CD4-positive, alpha-beta memory T cell (primary cell): ENCODE measurements around the gene EPHA5. TPM values are rescaled to one million over a fixed set of nuclear protein-coding genes. Genes with fewer than 3 reads are reported as not detected.
A peak's percentile ranks its signal among the peaks of the same experiment; 100 is the strongest.

Experiments
- CTCF ChIA-PET: fragments of 350-600 bp; sonication (Branson Sonifier 250); formaldehyde crosslinking; loops from one replicate; lab custom pipeline; 2021; ENCODE audit warnings: inconsistent platforms; ENCODE audit not compliant: partially characterized antibody; lab: Charles Lee
- POLR2A ChIA-PET: fragments of 350-600 bp; sonication (Branson Sonifier 250); formaldehyde crosslinking; loops from one replicate; lab custom pipeline; 2021; ENCODE audit not compliant: partially characterized antibody; lab: Charles Lee
- DNase-seq, 5 donors: peaks; one replicate each; pipeline versions ENCODE4 v3.0.0 to v3.0.0-alpha.2; 2020 to 2022; ENCODE audit warnings: mixed read lengths in 1 of 5
- H3K27ac ChIP-seq: one replicate; pipeline ENCODE4 v1.7.0; 2013; ENCODE audit warnings: low read depth, low read length
- H3K27me3 ChIP-seq: 2 replicates; pipeline ENCODE4 v1.7.0; 2013; ENCODE audit warnings: mild to moderate bottlenecking, low read length, moderate library complexity; ENCODE audit not compliant: insufficient read depth
- H3K36me3 ChIP-seq: 2 replicates; pipeline ENCODE4 v1.7.0; 2013; ENCODE audit warnings: mild to moderate bottlenecking, low read length, moderate library complexity; ENCODE audit not compliant: insufficient read depth
- H3K4me1 ChIP-seq: 2 replicates; pipeline ENCODE4 v1.7.0; 2013; ENCODE audit warnings: mild to moderate bottlenecking, low read length, moderate library complexity; ENCODE audit not compliant: insufficient read depth
- H3K4me3 ChIP-seq, 2 donors: one replicate each; pipeline ENCODE4 v1.7.0; 2013; ENCODE audit warnings: low read length in 2 of 2, mild to moderate bottlenecking in 1 of 2
- H3K9me3 ChIP-seq, 2 donors: one replicate each; pipeline ENCODE4 v1.7.0; 2013; ENCODE audit warnings: low read length in 2 of 2, control low read depth in 1 of 2; ENCODE audit not compliant: control insufficient read depth in 1 of 2
- H3K27ac Mint-ChIP-seq, 7 donors: one replicate each; pipeline ENCODE4 v1.8.0; 2020 to 2021; ENCODE audit warnings: mixed read lengths in 7 of 7, mild to moderate bottlenecking in 6 of 7, inconsistent platforms in 3 of 7, moderate library complexity in 3 of 7
- H3K27me3 Mint-ChIP-seq, 2 donors: one replicate each; pipeline ENCODE4 v1.8.0; 2020 to 2021; ENCODE audit warnings: mixed read lengths in 2 of 2
- H3K36me3 Mint-ChIP-seq, 2 donors: one replicate each; pipeline ENCODE4 v1.8.0; 2020 to 2021; ENCODE audit warnings: mixed read lengths in 2 of 2, inconsistent platforms in 1 of 2, mild to moderate bottlenecking in 1 of 2
- H3K4me1 Mint-ChIP-seq, 4 donors: one replicate each; pipeline ENCODE4 v1.8.0; 2020 to 2021; ENCODE audit warnings: mixed read lengths in 4 of 4, mild to moderate bottlenecking in 1 of 4
- H3K4me3 Mint-ChIP-seq, 8 donors: one replicate each; pipeline ENCODE4 v1.8.0; 2020 to 2021; ENCODE audit warnings: mixed read lengths in 8 of 8, mild to moderate bottlenecking in 7 of 8, moderate library complexity in 6 of 8, inconsistent platforms in 3 of 8
- H3K9me3 Mint-ChIP-seq, 8 donors: one replicate each; pipeline ENCODE4 v1.8.0; 2020 to 2021; ENCODE audit warnings: mixed read lengths in 8 of 8, mild to moderate bottlenecking in 5 of 8, inconsistent platforms in 3 of 8, moderate library complexity in 1 of 8
- intact Hi-C: fragments of 100-400 bp; cut with micrococcal nuclease; formaldehyde crosslinking; loops from one replicate; pipeline ENCODE4 v1.15.1; 2023
- polyA plus RNA-seq, 2 donors: library from polyadenylated mRNA; unstranded; fragments of 300-500 nt; fragmentation: Illumina TruSeq; gene quantifications; one replicate each; pipeline ENCODE4 v1.2.3, GENCODE V29; 2021
- total RNA-seq, 2 experiments: library from RNA; stranded (reverse); gene quantifications; one replicate each; pipeline ENCODE4 v1.2.3, GENCODE V29; 2021

The EPHA5 gene
- total RNA-seq (not detected), polyA plus RNA-seq (not detected)

- CTCF ChIA-PET: no interaction called here
- POLR2A ChIA-PET: no interaction called here
- intact Hi-C loops: no loop called here
- H3K9me3 ChIP-seq: no peaks in the 10 kb centered on the region
- Mint-ChIP-seq H3K27me3 (peaks cover 20 to 22% of the 10 kb centered on the region in 2 donors), H3K36me3 (no peaks in the 10 kb centered on the region), H3K4me3 (peak within 1 kb of the TSS in 2 of 8 donors; percentile 36 to 55), H3K27ac (no peak within 1 kb of the TSS), H3K4me1 (peaks cover 0 to 10% (median 2%) of the 10 kb centered on the region in 4 donors), H3K9me3 (peaks cover 0 to 27% (median 12%) of the 10 kb centered on the region in 8 donors)
- H3K27me3 ChIP-seq: no peaks in the 10 kb centered on the region
- no peaks in the 10 kb centered on the region for H3K4me1 ChIP-seq
- no peak within 1 kb of the TSS for H3K27ac ChIP-seq
- no peak within 1 kb of the TSS for H3K4me3 ChIP-seq
- H3K36me3 ChIP-seq: no peaks in the 10 kb centered on the region
- DNase-seq: peak in 1 of 5 donors; percentile 12
These were observed at the start of gene EPHA5 for GRCh38 chr4:65670331-65671031. Gene EPHA5, minus strand, starts transcription at chr4:65670489. Its CDS starts 747 bp downstream, at chr4:65669742.

GRCh38 chr4:65719635-65720034 is 49.3 kb upstream of the EPHA5 start:
- Mint-ChIP-seq H3K9me3 (peaks cover 0 to 5% (median 1%) of the 10 kb centered on the region in 8 donors), H3K4me1 (no peaks in the 10 kb centered on the region), H3K27me3 (no peaks in the 10 kb centered on the region), H3K36me3 (no peaks in the 10 kb centered on the region), H3K27ac (no peak overlapping the region), H3K4me3 (no peak overlapping the region)
- Histone ChIP-seq H3K4me3 (no peak overlapping the region), H3K27ac (no peak overlapping the region), H3K27me3 (no peaks in the 10 kb centered on the region), H3K36me3 (no peaks in the 10 kb centered on the region), H3K4me1 (no peaks in the 10 kb centered on the region), H3K9me3 (no peaks in the 10 kb centered on the region)
- POLR2A ChIA-PET: no interaction called here
- DNase-seq: no peak
- CTCF ChIA-PET: no interaction called here
- intact Hi-C loops: no loop called here

GRCh38 chr4:65698631-65699030 is 28.3 kb upstream of the EPHA5 start:
- Mint-ChIP-seq H3K36me3 (no peaks in the 10 kb centered on the region), H3K4me3 (no peak overlapping the region), H3K27me3 (no peaks in the 10 kb centered on the region), H3K4me1 (no peaks in the 10 kb centered on the region), H3K27ac (peak overlapping the region in 1 of 7 donors; percentile 5), H3K9me3 (peaks cover 0 to 6% (median 3%) of the 10 kb centered on the region in 8 donors)
- Histone ChIP-seq H3K27ac (no peak overlapping the region), H3K9me3 (no peaks in the 10 kb centered on the region), H3K4me3 (no peak overlapping the region), H3K4me1 (no peaks in the 10 kb centered on the region), H3K27me3 (no peaks in the 10 kb centered on the region), H3K36me3 (no peaks in the 10 kb centered on the region)
- ChIA-PET POLR2A (no interaction called here), CTCF (interaction anchor here (0.7 kb wide), 1 partner anchor 54 kb away, joined by 3 read pairs; no protein-coding TSS in a partner anchor)
- DNase-seq: no peak
- intact Hi-C loops: no loop called here

- intact Hi-C loops: no loop called here
- Histone ChIP-seq H3K36me3 (no peaks in the 10 kb centered on the region), H3K4me1 (no peaks in the 10 kb centered on the region), H3K27me3 (no peaks in the 10 kb centered on the region), H3K9me3 (no peaks in the 10 kb centered on the region), H3K27ac (no peak overlapping the region), H3K4me3 (no peak overlapping the region)
- H3K36me3 Mint-ChIP-seq: no peaks in the 10 kb centered on the region
- ChIA-PET POLR2A (no interaction called here), CTCF (no interaction called here)
- no peak for DNase-seq
- no peak overlapping the region for H3K4me3 Mint-ChIP-seq
- H3K4me1 Mint-ChIP-seq: no peaks in the 10 kb centered on the region
- no peaks in the 10 kb centered on the region for H3K27me3 Mint-ChIP-seq
- peaks cover 0 to 4% (median 1%) of the 10 kb centered on the region in 8 donors for H3K9me3 Mint-ChIP-seq
- no peak overlapping the region for H3K27ac Mint-ChIP-seq
These were observed 26.1 kb upstream of the EPHA5 start for GRCh38 chr4:65696436-65696835.

GRCh38 chr4:65671372-65671771 is 1.1 kb upstream of the EPHA5 start:
- Histone ChIP-seq H3K36me3 (no peaks in the 10 kb centered on the region), H3K4me3 (no peak overlapping the region), H3K9me3 (no peaks in the 10 kb centered on the region), H3K4me1 (no peaks in the 10 kb centered on the region), H3K27me3 (no peaks in the 10 kb centered on the region), H3K27ac (no peak overlapping the region)
- Mint-ChIP-seq H3K9me3 (peaks cover 0 to 27% (median 11%) of the 10 kb centered on the region in 8 donors), H3K4me1 (peaks cover 0 to 10% (median 2%) of the 10 kb centered on the region in 4 donors), H3K36me3 (no peaks in the 10 kb centered on the region), H3K27me3 (peaks cover 20 to 22% of the 10 kb centered on the region in 2 donors), H3K27ac (no peak overlapping the region), H3K4me3 (no peak overlapping the region)
- CTCF ChIA-PET: no interaction called here
- DNase-seq: no peak
- intact Hi-C loops: no loop called here
- POLR2A ChIA-PET: no interaction called here

- no peak overlapping the region for H3K27ac ChIP-seq
- ChIA-PET CTCF (no interaction called here), POLR2A (no interaction called here)
- intact Hi-C loops: no loop called here
- H3K4me1 Mint-ChIP-seq: peaks cover 0 to 10% (median 2%) of the 10 kb centered on the region in 4 donors
- no peaks in the 10 kb centered on the region for H3K36me3 ChIP-seq
- H3K9me3 Mint-ChIP-seq: peaks cover 0 to 27% (median 12%) of the 10 kb centered on the region in 8 donors
- H3K4me3 Mint-ChIP-seq: peak overlapping the region in 2 of 8 donors; percentile 36 to 55
- H3K27ac Mint-ChIP-seq: no peak overlapping the region
- no peaks in the 10 kb centered on the region for H3K36me3 Mint-ChIP-seq
- H3K4me1 ChIP-seq: no peaks in the 10 kb centered on the region
- no peak for DNase-seq
- no peak overlapping the region for H3K4me3 ChIP-seq
- peaks cover 20 to 22% of the 10 kb centered on the region in 2 donors for H3K27me3 Mint-ChIP-seq
- no peaks in the 10 kb centered on the region for H3K9me3 ChIP-seq
- H3K27me3 ChIP-seq: no peaks in the 10 kb centered on the region
These were observed 314 bp downstream of the EPHA5 start for GRCh38 chr4:65670020-65670330.

- DNase-seq: no peak
- Mint-ChIP-seq H3K36me3 (no peaks in the 10 kb centered on the region), H3K27ac (peak overlapping the region in 1 of 7 donors; percentile 5), H3K4me1 (peaks cover 0 to 10% (median 2%) of the 10 kb centered on the region in 4 donors), H3K27me3 (peaks cover 20 to 22% of the 10 kb centered on the region in 2 donors), H3K4me3 (peak overlapping the region in 1 of 8 donors; percentile 36), H3K9me3 (peaks cover 0 to 27% (median 12%) of the 10 kb centered on the region in 8 donors)
- CTCF ChIA-PET: no interaction called here
- POLR2A ChIA-PET: no interaction called here
- H3K9me3 ChIP-seq: no peaks in the 10 kb centered on the region
- H3K4me1 ChIP-seq: no peaks in the 10 kb centered on the region
- H3K4me3 ChIP-seq: no peak overlapping the region
- intact Hi-C loops: no loop called here
- no peaks in the 10 kb centered on the region for H3K27me3 ChIP-seq
- H3K36me3 ChIP-seq: no peaks in the 10 kb centered on the region
- H3K27ac ChIP-seq: no peak overlapping the region
These were observed 924 bp downstream of the EPHA5 start for GRCh38 chr4:65669111-65670019.
